Endothelial cell of umbilical vein (primary cell): ENCODE results near the gene SUPT4H1. TPM values are rescaled to one million over a fixed set of nuclear protein-coding genes. Genes with fewer than 3 reads are reported as not detected.

Experiments
- BruUV-seq: library from RNA; stranded (reverse); fragments of 400-500 nt; replicated peaks from 2 replicates; lab custom pipeline; 2021; lab: Mats Ljungman, UMichigan
- CTCF ChIA-PET: fragments of 300-600, 350-600 bp; sonication (Branson Sonifier 250); formaldehyde crosslinking; loops from one replicate; lab custom pipeline; 2021; ENCODE audit warnings: antibody characterized with exemption, inconsistent platforms; lab: Charles Lee
- POLR2A ChIA-PET: fragments of 300-600, 350-600 bp; sonication (Branson Sonifier 250); formaldehyde crosslinking; loops from one replicate; lab custom pipeline; 2021; ENCODE audit warnings: antibody characterized with exemption, inconsistent platforms; lab: Charles Lee
- DNase-seq: peaks from one replicate; pipeline ENCODE4 v3.0.0-alpha.2; 2011; ENCODE audit warnings: low read depth, low spot score
- FAIRE-seq: peaks from 2 replicates; lab custom pipeline; 2011; peaks lifted over from hg19 to GRCh38; lab: Jason Lieb, UNC
- H2AFZ ChIP-seq: 2 replicates; pipeline ENCODE4 v1.6.0; 2012; ENCODE audit warnings: low read depth, low read length, control low read depth, inconsistent platforms
- H3K27ac ChIP-seq: 2 replicates; pipeline ENCODE4 v1.5.1; 2011; ENCODE audit warnings: low read depth, mild to moderate bottlenecking, control low read depth, low read length, moderate library complexity; ENCODE audit not compliant: insufficient read depth
- H3K27me3 ChIP-seq, 2 experiments: 2 replicates each; pipeline versions ENCODE4 v1.6.0 to v1.6.1; 2011; ENCODE audit warnings: low read length in 2 of 2, mixed read lengths in 1 of 2; ENCODE audit not compliant: control insufficient read depth in 2 of 2, insufficient read depth in 2 of 2
- H3K36me3 ChIP-seq, 2 experiments: 2 replicates in 1 of 2; 3 replicates in 1 of 2; pipeline ENCODE4 v1.5.1; 2011; ENCODE audit warnings: low read length in 2 of 2, mild to moderate bottlenecking in 1 of 2, moderate library complexity in 1 of 2; ENCODE audit not compliant: control insufficient read depth in 2 of 2, insufficient read depth in 2 of 2; ENCODE audit errors: extremely low read depth in 1 of 2
- H3K4me1 ChIP-seq: 3 replicates; pipeline ENCODE4 v1.5.1; 2011; ENCODE audit warnings: mild to moderate bottlenecking, low read length; ENCODE audit not compliant: control insufficient read depth, insufficient read depth; ENCODE audit errors: extremely low read depth
- H3K4me2 ChIP-seq: 2 replicates; pipeline ENCODE4 v1.6.1; 2011; ENCODE audit warnings: low read length, control low read depth, mixed read lengths; ENCODE audit not compliant: insufficient read depth
- H3K4me3 ChIP-seq, 3 experiments: fragments of 200-600 bp in 1 of 3; sonication (generic), shearing (Covaris generic) in 1 of 3; replicated peaks in 1 of 3; 2 replicates each; pipeline ENCODE4 v1.5.1; 2011 to 2016; ENCODE audit warnings: control low read depth in 3 of 3, low read length in 3 of 3, mild to moderate bottlenecking in 2 of 3, inconsistent platforms in 1 of 3, low read depth in 1 of 3, moderate library complexity in 1 of 3; ENCODE audit not compliant: insufficient read depth in 1 of 3
- H3K79me2 ChIP-seq: 2 replicates; pipeline ENCODE4 v1.6.0; 2012; ENCODE audit warnings: low read length, inconsistent platforms; ENCODE audit not compliant: control insufficient read depth, insufficient read depth
- H3K9ac ChIP-seq: replicated peaks from 2 replicates; pipeline ENCODE3; 2011; ENCODE audit warnings: low read length, control low read depth; ENCODE audit not compliant: insufficient read depth; ENCODE audit errors: extremely low read depth
- H3K9me1 ChIP-seq: replicated peaks from 3 replicates; pipeline ENCODE4 v1.6.0; 2011; ENCODE audit warnings: mild to moderate bottlenecking, low read length; ENCODE audit not compliant: control insufficient read depth, insufficient read depth; ENCODE audit errors: extremely low read depth
- H3K9me3 ChIP-seq: replicated peaks from 2 replicates; pipeline ENCODE4 v1.5.1; 2012; ENCODE audit warnings: low read length, inconsistent platforms; ENCODE audit not compliant: control insufficient read depth, insufficient read depth
- H4K20me1 ChIP-seq: replicated peaks from 2 replicates; pipeline ENCODE3; 2011; ENCODE audit warnings: mild to moderate bottlenecking, low read length; ENCODE audit not compliant: control insufficient read depth, insufficient read depth; ENCODE audit errors: extremely low read depth
- CTCF ChIP-seq, 2 donors: IDR thresholded peaks; 1 replicate in 1 of 2; 2 replicates in 1 of 2; pipeline ENCODE4 v1.5.1; 2011; ENCODE audit warnings: low read length in 2 of 2, mild to moderate bottlenecking in 2 of 2, moderate library complexity in 2 of 2, control low read depth in 1 of 2, inconsistent platforms in 1 of 2, low read depth in 1 of 2; ENCODE audit not compliant: insufficient read depth in 1 of 2; ENCODE audit errors: extremely low read depth in 1 of 2
- EZH2 ChIP-seq: IDR thresholded peaks from 2 replicates; pipeline ENCODE4 v1.6.1; 2012; ENCODE audit warnings: borderline replicate concordance, low read depth, mild to moderate bottlenecking, moderate library complexity, low read length, inconsistent platforms; ENCODE audit not compliant: severe bottlenecking
- FOS ChIP-seq: IDR thresholded peaks from 2 replicates; pipeline ENCODE4 v1.6.1; 2011; ENCODE audit warnings: mild to moderate bottlenecking, low read length, moderate library complexity, borderline replicate concordance; ENCODE audit not compliant: insufficient read depth
- GATA2 ChIP-seq: IDR thresholded peaks from 2 replicates; pipeline ENCODE4 v1.7.0; 2011; ENCODE audit warnings: low read depth, mild to moderate bottlenecking, moderate library complexity, mixed read lengths, low read length; ENCODE audit not compliant: insufficient read length, insufficient read depth
- JUN ChIP-seq: IDR thresholded peaks from 2 replicates; pipeline ENCODE4 v1.6.1; 2011; ENCODE audit warnings: borderline replicate concordance, low read depth; ENCODE audit not compliant: insufficient read length, insufficient read depth
- MAX ChIP-seq: IDR thresholded peaks from 2 replicates; pipeline ENCODE4 v1.6.1; 2011; ENCODE audit not compliant: insufficient read depth, insufficient read length
- MYC ChIP-seq: IDR thresholded peaks from one replicate; pipeline ENCODE4 v1.6.1; 2011; ENCODE audit warnings: mild to moderate bottlenecking, low read depth, low read length
- POLR2A ChIP-seq: IDR thresholded peaks from 2 replicates; pipeline ENCODE4 v1.6.1; 2012; ENCODE audit warnings: low read depth, mild to moderate bottlenecking, control low read depth, low read length
- POLR2AphosphoS5 ChIP-seq: IDR thresholded peaks from 2 replicates; pipeline ENCODE4 v1.6.1; 2012; ENCODE audit warnings: low read depth, mild to moderate bottlenecking, control low read depth, low read length, moderate library complexity; ENCODE audit not compliant: insufficient read depth
- dilution Hi-C: fragments of 300-500 bp; cut with MboI; formaldehyde crosslinking; loops from one replicate; pipeline ENCODE4 v1.15.0; 2019; ENCODE audit warnings: low sequenced_read_pairs; ENCODE audit not compliant: extremely low pct_ligation_motif_present
- intact Hi-C: fragments of 100-400 bp; cut with micrococcal nuclease; formaldehyde crosslinking; loops from one replicate; pipeline ENCODE4 v1.10.0; 2022
- polyA plus RNA-seq, 4 experiments: library from polyadenylated mRNA; depleted of rRNA in 3 of 4; stranded (reverse) in 3 of 4; unstranded in 1 of 4; fragments of >200 nt; gene quantifications; 2 replicates each; pipeline versions ENCODE4 v1.2.1 to v1.2.3, GENCODE V29; 2011 to 2012; ENCODE audit warnings: missing spikeins in 1 of 4
- total RNA-seq: library from RNA; stranded (reverse); gene quantifications from 2 replicates; pipeline ENCODE4 v1.2.3, GENCODE V29; 2021

SUPT4H1 gene
- total and polyA plus RNA-seq, 2 donors (not counting 3 experiments of a cell fraction or from before 2014, with no cell fraction given): 77.5 to 154 TPM

- Histone ChIP-seq H3K9me3 (no peaks in the 10 kb centered on the region), H4K20me1 (no peaks in the 10 kb centered on the region), H3K4me1 (peaks cover 7% of the 10 kb centered on the region), H3K36me3 (no peaks in the 10 kb centered on the region), H3K27ac (no peak overlapping the region), H2AFZ (no peak overlapping the region), H3K4me3 (no peak overlapping the region), H3K79me2 (no peaks in the 10 kb centered on the region), H3K4me2 (no peak overlapping the region), H3K9me1 (no peaks in the 10 kb centered on the region), H3K9ac (no peak overlapping the region), H3K27me3 (peaks cover 13 to 37% of the 10 kb centered on the region in 2 experiments)
- DNase-seq (no peak), FAIRE-seq (no peak)
- CTCF ChIA-PET: interaction anchor here (1.5 kb wide), 1 partner anchor 29 kb away, joined by 5 read pairs; the partner anchor contains the start of gene RNF43
- TF ChIP-seq POLR2AphosphoS5 (no peak), GATA2 (no peak), CTCF (IDR thresholded peaks at IDR 0.05; ENCODE audit: extremely low read depth in 1 of 2, insufficient read depth in 1 of 2, low read depth in 1 of 2, low read length in 2 of 2) (no peak), FOS (no peak), EZH2 (no peak), JUN (no peak), POLR2A (no peak), MYC (no peak), MAX (no peak)
- dilution Hi-C loops: no loop called here
- BruUV-seq: no TSS peak
- POLR2A ChIA-PET: no interaction called here
- intact Hi-C loops: no loop called here
Observed at GRCh38 chr17:58388302-58389190, 36.5 kb upstream of the SUPT4H1 start.
